HG02763 (cell line): Measurements from ENCODE around the gene TMEM272.
A peak's percentile ranks its signal among the peaks of the same experiment; 100 is the strongest.

Experiments used
- ATAC-seq: cut with Tn5 transposase; IDR thresholded peaks from one replicate; pipeline ENCODE4 v1.9.1; 2021; ENCODE audit warnings: mild to moderate bottlenecking, moderate library complexity; ENCODE audit not compliant: unreplicated experiment

The TMEM272 gene

DNA sequence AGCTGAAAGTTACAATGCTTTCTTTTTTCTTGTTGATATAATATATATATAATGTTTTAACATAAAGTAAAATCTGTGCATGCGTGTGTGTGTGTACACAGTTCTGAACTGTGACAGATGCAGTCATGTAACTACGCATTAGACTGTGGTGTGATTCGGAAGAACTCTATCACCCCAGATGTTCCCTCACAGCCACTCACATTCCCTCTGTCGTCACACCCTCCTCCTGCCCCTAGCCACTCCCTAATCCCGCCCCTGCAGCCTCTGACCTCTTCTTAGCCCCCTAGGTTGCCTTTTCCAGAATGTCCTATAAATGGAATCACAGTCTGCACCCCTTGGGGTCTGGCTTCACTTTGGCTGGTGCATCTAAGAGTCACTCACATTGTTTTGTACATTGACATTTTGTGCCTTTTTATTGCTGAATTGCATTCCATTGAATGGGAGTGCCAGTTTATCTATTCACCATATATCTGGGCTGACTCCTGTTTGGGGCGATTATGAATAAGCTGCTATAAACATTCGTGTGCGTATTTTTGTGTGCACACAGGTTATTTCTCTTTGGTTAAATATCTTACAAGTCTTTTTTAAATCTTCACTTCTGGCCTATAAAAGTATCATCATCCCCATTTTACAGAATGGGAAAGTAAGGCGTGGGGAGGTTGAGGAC lies 61.4 kb downstream of the TMEM272 start:
- ATAC-seq: no peak

DNA sequence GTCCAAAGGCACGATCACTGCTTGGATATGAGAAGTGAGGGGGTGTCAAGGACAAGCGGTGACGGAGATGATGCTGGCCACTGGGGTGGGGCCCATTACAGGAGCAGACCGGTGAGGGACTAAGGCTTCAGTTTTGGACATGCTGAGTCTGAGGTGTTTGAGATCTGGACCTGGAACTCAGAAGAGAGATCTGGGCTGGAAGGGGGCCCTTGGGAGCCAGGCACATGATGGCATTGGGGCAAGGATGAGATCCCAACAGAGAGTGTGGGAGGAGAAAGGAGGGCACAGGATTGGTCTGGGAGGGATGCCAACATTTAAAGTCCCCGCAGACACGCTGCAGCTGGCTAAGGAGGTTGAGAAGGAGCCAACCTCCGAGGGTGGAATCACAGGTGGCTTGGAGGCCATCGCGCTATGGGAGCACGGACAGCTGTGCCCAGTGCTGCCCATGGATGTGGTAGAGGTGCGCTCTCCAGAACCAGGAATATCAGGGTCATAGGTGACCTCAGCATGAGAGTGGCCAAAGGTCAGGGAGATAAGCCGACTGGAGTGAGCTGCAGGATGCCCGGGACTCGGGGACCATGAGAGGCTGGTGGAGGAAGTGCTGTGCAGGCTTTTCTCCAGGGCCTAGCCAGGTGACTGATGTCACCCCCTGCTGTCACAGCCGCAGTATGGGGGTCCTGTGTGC lies 62.8 kb downstream of the TMEM272 start:
- no peak for ATAC-seq

GRCh38 chr13:51781246-51782022 lies 63.5 kb downstream of the TMEM272 start:
- ATAC-seq: no peak

DNA sequence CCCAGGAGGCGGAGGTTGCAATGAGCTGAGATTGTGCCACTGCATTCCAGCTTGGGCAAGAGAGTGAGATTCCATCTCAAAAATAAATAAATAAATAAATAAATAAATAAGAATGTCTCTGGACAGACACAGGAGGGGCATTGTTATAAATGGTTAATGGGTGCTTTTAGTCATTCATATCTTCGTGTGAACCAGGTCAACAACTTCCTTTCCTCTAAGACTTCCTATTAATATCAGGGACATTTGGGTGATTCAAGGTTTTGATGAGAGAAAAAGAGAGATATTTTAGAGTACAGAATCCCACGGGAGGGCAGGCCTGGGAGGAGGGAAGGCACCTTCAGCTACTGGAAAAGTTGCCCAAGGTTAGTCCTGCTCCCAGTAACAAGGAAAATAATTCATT lies 64.9 kb downstream of the TMEM272 start:
- no peak for ATAC-seq

- no peak for ATAC-seq
Observed at GRCh38 chr13:51778392-51778791, 66.6 kb downstream of the TMEM272 start.

DNA sequence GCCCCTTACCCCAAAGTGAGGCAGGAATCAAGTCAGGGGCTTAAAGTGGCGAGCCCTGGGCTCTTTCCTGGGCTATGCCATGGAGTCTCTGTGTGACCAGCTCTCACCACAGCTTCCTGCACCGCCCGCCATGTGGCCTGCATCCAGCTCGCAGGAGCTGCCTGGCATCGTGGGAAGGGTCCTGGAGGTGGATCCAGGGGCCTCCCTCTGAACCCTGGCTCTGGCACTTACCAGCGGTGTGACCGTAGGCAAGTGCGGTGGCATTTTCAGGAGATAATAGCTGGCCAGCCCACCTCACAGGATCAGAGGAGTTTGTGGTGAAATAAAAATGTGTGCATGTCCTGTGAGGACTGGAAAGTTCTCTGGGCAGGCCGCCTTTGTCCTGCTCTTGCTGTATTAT lies 67.1 kb downstream of the TMEM272 start:
- ATAC-seq: no peak

DNA sequence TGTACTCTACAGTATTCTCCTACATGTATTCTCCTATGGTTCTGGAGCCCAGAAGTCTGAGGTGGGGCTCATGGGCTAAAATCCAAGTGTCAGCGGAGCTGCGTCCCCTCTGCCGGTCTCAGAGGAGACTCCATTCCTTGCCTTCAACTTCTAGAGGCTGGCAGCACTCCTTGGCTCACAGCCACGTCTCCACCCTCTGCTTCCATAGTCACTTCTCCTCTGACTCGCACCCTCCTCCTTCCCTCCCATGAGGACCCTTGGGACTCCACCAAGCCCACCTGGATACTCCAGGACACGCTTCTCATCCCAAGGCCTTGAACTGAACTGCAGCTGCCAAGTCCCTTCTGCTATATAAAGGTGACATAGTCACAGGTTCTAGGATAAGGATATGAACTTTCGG lies 68.8 kb downstream of the TMEM272 start:
- ATAC-seq: no peak

DNA sequence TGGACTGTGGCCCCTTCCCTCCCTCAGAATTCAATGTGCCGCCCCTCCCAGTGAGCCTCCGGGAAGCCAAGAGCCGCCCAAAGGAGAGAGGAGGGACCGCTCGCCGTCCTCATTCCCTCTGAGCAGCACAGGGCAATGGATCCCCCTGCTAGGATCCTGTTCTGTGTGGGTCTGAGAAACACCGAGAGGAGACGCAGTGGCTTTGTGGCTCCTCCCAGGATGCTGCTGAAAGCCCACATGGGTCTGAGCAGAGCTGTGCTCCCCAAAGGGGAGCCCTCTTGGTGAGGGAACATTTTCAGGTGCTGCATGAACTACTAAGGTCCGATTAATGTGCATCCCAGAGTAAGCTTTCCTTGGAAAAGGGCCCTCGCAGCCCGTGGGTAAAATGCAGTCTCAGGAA lies 71.5 kb downstream of the TMEM272 start:
- no peak for ATAC-seq

DNA sequence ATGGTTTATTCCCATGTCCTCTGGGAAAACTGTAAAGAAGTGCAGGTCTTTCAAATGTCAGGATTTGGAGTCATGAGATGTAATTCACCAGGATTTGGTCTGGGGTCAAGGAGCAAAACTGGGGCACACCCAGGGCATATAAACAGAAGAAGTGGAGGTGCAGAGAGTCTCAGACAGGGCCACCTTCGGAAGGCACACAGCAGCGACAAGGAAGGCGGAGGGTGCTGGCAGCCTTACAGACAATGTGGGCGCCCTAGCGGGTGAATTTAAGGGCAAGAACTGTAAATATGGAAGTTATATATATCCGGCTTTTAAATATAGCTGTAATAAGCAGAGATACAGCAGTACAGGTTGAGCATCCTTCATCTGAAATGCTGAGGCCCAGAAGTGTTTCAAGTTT lies 72.2 kb downstream of the TMEM272 start:
- no peak for ATAC-seq

- ATAC-seq: no peak
Observed at GRCh38 chr13:51772105-51772455, 72.9 kb downstream of the TMEM272 start.

- ATAC-seq: no peak
Observed at GRCh38 chr13:51771418-51772104, 73.4 kb downstream of the TMEM272 start.

GRCh38 chr13:51770681-51771417 lies 74.1 kb downstream of the TMEM272 start:
- ATAC-seq: no peak

DNA sequence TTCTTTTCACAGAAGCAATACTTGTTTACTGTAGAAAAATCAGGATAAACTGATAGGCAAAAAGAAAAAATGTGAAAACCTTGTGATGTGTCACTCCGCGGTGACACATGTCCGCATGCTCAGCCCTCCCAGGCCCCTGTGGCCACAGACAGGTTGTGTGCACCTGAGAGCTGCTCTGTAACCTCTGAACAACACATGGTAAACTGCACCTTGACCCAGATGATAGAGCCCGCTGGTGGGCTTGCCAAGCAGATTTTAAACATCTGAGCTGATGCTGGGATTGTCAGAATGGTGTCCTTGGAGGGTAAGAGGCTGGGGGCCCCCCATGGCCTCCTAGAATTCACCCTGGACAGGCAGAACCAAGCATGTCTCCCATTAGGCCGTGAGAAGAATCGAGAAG lies 74.8 kb downstream of the TMEM272 start:
- ATAC-seq: no peak

DNA sequence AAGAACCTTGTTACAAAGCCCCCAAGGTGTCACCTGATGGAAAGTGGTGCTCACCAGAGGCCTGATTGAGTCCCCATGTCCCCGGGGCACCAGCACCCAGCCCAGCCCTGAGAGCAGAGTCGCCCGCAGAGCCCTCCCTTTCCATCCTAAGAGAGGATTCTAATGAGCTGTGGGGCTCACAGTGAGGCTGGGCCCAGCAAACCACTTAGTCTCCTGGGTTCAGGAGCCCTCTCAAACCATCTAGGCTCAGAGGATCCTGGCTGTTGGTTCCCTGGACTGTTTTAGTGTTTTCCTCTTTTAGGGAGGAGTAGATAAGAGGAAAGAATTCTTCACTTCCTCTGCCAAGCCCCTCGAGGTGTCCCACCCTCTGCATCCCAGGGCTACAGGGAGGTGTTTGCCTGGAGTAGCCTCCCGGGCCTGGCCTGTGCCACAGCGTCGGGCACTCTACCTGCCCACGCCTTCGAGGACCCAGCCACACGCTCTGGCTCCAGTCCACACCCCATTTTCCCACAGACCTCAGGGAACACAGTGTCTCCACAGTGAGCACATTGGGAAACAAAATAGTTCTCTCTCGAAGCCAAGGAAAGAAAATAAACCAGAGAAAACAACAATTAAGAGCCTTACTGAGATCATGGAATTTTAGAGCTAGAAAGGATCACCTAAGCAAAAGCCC lies 75.4 kb downstream of the TMEM272 start:
- ATAC-seq: no peak

- ATAC-seq: no peak
Observed at GRCh38 chr13:51768976-51769375, 76.0 kb downstream of the TMEM272 start.

GRCh38 chr13:51768378-51768921 lies 76.5 kb downstream of the TMEM272 start:
- no peak for ATAC-seq

- no peak for ATAC-seq
Observed at GRCh38 chr13:51767100-51767499, 77.9 kb downstream of the TMEM272 start.

- ATAC-seq: no peak
Observed at GRCh38 chr13:51765142-51765515, 79.8 kb downstream of the TMEM272 start.

DNA sequence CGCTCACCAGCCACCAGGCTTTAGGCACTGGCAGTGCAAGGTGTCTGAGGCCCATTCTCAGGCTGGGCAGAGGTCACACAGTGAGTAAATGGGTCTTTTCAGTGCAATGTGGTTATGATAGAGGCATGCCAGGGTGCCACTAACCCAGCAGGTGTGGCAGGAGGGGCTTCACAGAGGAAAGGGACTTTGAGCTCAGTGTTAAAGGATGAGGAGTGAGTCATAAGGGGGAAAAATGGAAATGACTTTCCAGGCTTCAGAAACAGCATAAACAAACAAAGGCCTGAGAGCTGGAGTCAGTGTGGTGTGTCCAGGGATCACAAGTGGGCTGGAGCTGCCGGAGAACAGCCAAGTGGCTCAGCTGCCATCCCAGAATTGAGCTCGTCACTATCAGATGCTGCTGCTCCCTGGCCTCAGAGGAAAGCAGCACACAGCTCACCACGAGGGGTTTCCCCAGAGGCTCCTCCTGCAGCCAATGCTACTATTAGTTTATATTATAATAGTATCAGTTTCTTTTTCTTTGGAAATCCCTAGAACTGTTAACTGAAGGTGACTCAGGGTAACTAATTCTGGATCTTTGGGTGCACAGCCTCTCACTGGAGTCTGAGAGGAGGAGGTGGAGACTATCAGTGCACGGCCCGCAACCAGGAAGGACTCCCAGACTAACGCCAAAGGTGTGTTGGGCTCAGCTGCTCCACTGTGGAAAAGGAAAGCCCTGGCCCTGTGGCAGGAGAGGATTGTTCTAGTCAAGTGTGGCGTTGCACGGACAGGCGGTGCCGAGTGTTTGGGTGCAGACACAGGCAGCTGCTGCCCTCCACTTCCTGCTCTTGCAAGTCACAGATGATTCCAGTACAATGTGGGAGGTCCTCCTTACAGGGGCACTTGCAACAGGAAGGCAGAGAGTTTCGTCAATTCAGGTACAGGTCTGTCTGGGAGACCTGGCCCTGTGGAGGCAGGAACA lies 80.5 kb downstream of the TMEM272 start:
- peak; percentile 77 for ATAC-seq
